DMS53 treated with DMSO at 0.1 percent for 48 hours (cell line): ENCODE results near the gene WDR91.
A peak's percentile ranks its signal among the peaks of the same experiment; 100 is the strongest.
"Not testable (repeated sequence)": the region's sequence is repeated elsewhere in the genome, so short reads cannot be mapped to it uniquely, and the experiment has no call there.

Experiments
- DNase-seq: peaks from one replicate; lab custom pipeline; 2025; ENCODE audit not compliant: unreplicated experiment; lab: John Stamatoyannopoulos, UW

Gene WDR91

DNA sequence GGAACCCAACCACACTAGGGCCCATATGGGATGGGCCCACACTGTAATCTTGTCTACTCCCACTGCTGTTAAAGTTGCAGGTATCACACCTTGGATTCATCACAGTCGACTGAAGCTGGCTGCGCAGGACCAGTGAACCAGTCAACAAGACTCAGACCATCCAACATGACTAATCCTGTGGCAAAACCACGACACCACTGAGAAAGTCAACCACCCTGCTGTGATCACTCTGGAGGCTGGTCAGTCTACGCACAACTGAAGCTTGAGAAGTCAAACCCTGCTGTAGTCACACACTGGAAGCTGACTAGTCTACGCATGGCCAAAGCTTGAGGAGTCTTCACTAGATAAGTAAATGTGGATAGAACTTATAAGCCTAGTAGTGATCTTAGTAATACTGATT, 31.2 kb downstream of the WDR91 start:
- DNase-seq, result no peak

DNA sequence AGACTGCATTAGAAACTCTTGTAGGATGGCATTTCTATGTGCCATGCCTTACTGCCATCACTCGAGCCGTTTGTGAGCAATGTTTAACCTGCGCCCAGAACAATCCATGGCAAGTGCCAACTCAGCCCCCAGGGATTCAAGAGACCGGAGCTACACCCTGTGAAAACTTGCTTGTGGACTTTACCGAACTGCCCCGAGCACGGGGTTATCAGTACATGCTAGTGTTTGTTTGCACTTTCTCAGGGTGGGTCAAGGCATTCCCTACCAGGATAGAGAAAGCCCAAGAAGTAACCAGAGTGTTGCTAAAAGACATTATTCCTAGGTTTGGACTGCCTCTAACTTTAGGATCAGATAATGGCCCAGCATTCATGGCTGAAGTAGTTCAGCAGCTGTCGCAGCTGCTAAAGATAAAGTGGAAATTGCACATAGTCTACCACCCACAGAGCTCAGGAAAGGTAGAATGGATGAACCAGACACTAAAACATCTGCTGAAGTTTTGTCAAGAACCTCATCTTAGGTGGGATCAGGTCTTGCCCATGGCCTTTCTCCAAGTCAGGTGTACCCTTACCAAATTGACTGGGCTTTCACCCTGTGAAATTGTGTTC, 31.9 kb downstream of the WDR91 start:
- no peak for DNase-seq

- no peak for DNase-seq
These were observed 33.0 kb downstream of the WDR91 start for GRCh38 chr7:135178364-135178763.

GRCh38 chr7:135177028-135177696, 34.2 kb downstream of the WDR91 start:
- DNase-seq, result no peak

GRCh38 chr7:135175931-135176330, 35.4 kb downstream of the WDR91 start:
- no peak for DNase-seq

- no peak for DNase-seq
These were observed 36.4 kb downstream of the WDR91 start for GRCh38 chr7:135174941-135175340.

DNA sequence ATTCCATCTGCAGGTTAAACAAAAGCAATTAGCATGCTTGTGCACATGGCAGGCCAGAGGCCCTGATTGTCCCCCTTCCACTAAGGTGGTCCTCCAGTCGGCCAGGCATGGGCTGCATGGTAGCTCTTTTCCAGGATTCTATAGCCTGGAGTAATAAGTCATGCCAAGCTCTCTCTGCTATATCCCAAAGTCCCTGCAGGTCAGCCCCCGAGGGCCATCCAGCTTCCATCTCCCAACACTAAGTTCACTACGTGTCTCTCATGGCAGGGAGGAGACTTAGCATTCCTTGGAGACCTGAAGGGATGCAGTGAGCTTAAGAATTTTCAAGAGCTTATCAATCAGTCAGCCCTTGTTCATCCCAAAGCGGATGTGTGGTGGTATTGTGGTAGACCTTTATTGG, 37.4 kb downstream of the WDR91 start:
- DNase-seq, result not testable (repeated sequence)

DNA sequence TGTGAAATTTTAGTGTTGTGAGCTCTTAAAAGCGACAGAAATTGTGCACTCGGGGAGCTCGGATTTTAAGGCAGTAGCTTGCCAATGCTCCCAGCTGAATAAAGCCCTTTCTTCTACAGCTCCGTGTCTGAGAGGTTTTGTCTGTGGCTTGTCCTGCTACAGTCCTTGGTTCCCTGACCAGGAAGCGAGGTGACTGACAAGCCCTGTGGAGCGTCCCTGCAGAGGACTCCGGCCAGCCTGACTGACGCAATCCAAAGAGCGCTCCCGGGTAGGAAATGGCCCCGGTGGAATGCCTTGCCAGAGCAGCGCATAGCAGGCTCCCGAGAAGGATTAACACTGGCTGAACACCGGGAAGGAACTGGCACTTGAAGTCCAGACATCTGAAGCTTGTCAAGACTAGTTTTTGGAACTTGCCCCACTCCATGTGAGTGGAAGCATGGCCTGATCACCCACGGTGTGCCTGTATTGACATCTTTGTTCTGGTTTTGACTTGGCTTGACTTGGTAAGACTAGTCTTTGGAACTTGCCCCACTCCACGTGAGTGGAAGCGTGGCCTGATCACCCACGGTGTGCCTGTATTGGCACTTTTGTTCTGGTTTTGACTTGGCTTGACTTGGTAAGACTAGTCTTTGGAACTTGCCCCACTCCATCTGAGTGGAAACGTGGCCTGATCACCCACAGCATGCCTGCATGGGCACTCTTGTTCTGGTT, 39.6 kb downstream of the WDR91 start:
- not testable (repeated sequence) for DNase-seq

- not testable (repeated sequence) for DNase-seq
These were observed 40.3 kb downstream of the WDR91 start for GRCh38 chr7:135170998-135171481.

- peak; percentile 96 for DNase-seq
These were observed 40.9 kb downstream of the WDR91 start, which contains the start of gene CYREN for GRCh38 chr7:135170274-135170997. CYREN (minus strand) TSS chr7:135170707; CDS start chr7:135168922, 1,785 bp downstream.

DNA sequence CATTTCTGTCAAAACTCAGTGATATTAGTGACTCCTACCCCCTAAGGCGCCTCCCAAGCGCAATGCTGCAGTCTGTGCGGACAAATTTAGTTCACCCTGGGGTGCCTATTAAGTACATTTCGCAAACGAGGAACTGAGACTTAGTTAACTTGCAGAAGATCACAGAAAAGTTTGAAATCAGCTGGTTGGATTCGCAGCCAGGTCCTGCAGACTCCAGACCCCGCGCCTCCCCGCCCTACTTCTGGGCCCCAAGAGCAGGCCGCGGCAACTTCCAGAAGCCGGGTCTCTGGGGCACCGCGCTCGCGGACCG, 41.4 kb downstream of the WDR91 start:
- no peak for DNase-seq

DNA sequence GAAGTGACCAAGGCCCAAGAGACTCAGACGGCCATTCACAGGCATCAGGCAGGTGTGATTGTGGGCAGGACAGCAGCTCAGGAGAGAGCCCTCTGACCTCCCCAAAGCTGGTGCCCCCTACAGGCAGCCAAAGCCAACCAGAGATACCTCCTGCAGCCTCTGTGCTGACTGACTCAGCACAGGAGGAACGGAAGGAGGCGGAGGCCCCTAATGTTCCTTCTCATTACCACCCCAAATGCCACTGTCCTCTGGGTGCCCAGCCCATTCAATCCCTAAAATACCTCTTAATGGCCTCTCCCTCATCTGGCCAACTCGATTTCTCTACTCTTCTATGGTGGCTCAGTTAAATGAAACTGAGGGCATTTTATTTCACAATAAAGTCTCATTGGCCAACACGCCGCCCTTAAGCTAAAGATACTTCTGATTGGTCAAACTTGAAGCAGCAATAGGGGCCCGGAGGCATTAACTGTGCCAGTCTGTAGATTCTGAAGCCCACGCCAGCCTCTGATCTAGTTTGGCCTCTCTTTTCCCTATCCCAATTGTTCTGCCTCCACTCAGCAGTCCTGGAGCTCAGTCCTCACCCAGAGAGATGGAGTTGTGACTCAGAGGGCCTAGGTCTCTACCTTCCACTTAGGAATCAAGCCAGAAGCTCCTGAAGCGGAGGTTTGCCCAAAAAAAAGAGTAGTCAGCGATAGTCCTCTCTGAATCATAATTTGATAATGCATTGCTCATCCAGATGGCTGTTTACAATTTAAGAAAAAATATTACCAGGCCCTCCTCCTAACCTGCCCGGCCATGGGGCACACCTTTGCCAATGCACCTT, 42.0 kb downstream of the WDR91 start:
- peak; percentile 9 for DNase-seq

- no peak for DNase-seq
These were observed 42.7 kb downstream of the WDR91 start for GRCh38 chr7:135168489-135169140.

DNA sequence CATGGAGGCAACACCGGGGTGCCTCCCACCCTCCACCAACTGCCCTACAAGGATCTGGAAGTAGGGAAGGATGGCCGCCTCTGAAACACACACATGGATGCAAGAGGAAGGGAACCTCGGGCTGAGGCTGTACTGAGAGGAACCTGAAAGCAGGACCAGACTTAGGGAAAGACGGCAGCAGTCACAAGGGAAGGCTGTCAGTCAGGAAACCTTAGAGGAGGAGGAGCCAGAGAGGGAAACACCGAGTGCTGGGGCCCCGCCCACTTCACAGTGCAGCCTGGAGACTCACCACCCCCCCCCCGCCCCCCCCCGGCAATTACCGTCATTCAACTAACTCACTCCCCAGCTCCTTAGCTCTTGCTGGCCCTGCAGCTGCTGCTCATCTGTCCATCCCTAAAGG, 43.3 kb downstream of the WDR91 start:
- DNase-seq, result no peak

DNA sequence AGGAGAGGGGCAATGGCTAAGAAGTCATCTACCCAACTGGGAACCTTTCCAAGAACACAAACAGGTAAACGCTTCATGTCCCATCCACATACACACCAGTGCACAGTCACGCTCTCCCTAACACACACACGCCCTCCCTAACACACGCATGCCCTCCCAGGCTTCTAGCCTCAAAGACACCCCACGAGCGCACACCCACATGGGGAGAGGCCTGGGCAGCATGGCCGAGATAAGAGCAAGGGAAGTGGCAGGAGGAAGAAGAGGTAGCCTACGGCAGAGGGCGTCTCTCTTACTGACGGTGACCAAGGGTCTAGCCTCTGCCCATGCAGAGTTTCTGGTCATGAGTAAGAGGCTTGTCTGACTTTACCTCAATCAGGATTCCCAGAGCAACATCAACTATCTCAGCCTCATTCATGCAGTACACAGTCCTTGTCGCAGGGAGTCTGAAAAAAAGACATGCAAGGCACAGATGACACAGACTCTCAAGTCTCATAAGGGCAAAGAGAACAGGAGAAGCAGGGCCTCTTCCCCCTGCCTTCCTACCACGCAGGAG, 43.9 kb downstream of the WDR91 start:
- DNase-seq, result no peak

- DNase-seq, result no peak
These were observed 44.9 kb downstream of the WDR91 start for GRCh38 chr7:135166338-135166990.

DNA sequence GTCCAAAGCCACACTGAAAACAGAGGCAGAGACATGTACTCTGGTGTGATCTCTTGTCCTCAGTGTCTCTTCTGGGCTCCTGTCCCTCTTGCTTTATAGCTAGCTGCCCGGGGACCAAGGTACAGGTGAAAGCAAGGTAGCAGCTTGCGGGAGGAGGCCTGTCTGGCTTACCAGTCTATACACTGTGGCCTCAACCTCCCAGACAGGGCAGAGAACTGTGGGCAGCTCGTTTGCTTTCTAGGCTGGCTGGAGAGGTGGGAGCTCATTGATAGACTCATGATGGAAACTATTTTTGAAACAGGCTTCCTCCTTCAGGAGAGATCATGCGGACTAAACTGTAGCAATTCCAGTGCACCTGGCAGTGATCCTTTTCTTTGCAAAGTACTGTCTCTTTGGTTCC, 45.5 kb downstream of the WDR91 start:
- no peak for DNase-seq

GRCh38 chr7:135164357-135165061, 46.8 kb downstream of the WDR91 start:
- DNase-seq, result no peak
